DMS53 treated with DMSO at 0.1 percent for 48 hours (cell line): Measurements from ENCODE around the gene TGFBR3.
"Not testable (repeated sequence)": the region's sequence is repeated elsewhere in the genome, so short reads cannot be mapped to it uniquely, and the experiment has no call there.

Experiments used
- DNase-seq: peaks from one replicate; lab custom pipeline; 2025; ENCODE audit not compliant: unreplicated experiment; lab: John Stamatoyannopoulos, UW

Gene TGFBR3

DNA sequence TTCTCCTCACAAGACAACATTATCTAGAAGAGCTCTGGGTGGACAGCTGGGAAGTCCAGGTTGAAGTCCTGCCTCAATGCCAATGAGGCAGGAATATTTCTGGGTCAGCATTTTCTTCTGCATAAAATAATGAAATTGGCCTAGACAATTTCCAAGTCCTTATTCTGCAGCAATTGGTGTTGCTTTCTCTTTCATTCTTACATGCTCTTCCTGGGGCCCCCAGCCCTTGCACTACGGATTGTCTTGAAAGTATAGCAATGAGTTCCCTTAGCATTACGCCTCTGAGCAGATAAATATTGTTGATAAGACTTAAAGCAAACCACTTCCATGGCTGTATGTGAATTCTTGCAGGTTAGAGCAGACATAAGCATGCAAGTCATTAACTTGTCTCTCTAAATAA, 188.5 kb downstream of the TGFBR3 start:
- DNase-seq, result no peak

DNA sequence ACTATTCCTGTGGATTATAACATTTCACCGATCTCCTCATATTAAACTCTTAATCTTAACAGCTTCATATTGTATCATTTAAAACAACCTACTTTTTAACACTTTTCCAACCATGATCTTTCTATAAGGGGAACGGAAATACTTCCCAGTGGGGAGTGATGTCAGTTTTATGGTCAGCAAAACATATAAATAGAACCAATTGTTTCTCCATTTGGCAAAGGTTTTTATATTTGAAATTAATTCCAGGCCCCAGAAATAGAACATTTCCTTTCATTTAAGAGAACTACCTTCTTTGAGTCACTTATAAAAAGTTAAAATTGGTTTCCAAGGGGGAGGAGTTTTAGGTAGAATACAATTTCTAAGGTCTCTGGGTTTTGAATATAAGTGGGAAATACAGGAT, 189.6 kb downstream of the TGFBR3 start:
- DNase-seq, result no peak

DNA sequence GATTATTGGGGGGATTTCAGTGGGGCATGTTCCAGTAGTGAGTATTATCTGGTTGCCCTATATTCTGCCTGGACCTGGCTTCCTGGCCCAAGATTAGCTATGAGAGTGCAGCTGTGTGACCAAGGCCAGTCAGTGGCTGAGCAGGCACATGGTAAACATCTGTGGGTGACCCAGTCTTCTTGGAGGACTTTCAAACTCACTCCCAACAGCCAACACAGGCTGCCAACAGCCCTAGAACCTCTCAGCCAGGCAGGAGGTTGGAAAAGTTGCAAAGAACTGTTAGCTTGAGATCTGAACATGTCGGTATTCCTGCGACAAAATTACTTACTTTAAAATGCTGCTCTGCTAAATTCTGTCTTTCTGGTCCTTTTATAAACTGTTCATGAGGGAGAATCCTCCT, 192.4 kb downstream of the TGFBR3 start:
- no peak for DNase-seq

DNA sequence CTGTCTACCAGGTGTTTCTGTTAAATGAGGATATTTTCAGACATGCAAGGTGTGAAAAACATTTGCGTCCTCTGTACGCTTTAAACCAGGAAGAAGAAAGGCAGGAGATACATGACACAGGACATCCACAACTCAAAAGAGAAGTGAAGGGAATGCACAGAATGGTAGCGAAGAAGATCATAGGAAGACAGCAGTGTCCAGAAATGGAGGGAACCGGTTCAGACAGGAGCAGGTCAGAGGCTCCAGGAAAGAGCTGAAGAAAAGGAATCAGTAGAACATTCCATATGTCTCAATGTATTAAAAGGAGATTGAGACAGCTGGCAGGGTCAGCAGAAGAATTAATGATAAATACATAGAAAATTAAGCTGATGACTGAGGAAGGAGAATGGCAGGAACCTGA, 194.4 kb downstream of the TGFBR3 start:
- no peak for DNase-seq

DNA sequence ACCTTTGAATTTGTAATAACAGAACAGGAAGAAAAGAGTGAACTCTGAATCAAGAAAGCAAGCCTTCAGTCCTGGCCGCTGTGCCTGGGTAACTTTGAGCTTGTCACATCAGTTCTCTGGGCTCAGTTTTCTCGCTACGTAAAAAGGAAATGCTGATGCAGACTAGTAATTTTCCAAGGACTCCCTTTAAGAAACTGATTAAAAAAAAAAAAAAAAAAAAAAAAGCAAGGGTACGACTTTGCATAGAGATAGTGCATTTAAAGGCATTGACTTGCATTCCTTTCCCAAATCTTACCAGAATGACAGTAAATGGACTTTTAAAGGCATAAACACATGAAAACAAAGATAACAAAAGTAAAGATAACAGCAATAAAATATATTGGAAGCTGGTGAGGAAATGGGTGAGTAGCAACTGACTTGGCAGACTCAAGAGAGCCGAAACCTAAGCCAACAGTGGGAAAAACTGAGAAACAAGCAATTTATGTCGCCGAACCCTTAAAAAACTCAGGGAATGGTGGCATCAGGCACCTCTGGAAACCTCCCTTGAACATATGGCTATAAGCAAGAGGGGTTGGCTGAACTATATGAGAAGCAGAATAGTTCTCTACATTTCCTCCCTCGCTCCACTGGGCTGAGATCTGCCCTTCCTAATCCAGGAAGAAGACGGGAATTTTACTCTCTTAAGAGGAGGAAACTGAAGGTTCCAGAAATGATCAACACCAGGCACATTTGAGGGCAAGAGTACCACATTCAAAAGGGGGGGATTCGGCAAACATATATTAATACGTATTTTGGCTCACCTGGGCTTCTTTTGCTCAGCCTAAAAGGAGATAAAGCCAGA, 196.1 kb downstream of the TGFBR3 start:
- DNase-seq, result no peak

DNA sequence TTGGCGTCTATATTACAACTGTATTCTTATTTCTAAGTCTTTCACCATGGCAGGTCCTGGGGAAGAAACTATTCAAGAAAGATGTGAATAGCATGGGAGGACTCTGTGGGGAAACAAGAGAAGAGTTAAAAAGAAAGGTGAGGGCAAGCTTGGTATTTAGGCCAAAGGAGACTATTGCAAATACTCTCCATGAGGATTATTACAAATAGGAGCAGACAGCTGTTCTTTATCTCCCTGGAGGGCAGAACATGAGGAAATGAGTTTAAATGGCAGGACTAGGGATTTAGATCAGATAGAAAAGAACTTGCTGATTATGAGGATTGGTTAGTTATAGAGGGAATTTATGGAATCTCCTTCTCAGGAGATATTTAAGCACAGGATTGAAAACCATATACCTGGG, 198.5 kb downstream of the TGFBR3 start:
- no peak for DNase-seq

DNA sequence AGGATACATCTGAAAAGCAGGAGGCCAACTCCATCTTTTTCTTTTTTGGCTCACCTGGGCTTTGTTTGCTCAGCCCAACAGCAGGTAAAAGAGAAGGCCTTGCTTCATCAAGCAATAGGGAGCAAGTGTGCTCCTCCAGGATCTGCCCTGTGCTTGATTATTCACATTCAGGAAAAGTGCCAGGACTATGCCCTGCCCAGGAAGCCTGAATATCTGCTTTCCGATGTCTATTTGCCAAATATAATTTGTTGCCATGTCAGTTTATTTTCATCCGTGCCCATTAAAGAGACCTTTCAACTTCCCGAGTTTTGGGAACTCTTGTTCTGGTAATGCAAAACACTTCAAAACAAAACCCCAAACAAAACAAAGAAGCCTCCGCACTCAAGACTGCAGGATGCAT, 200.0 kb downstream of the TGFBR3 start:
- no peak for DNase-seq

DNA sequence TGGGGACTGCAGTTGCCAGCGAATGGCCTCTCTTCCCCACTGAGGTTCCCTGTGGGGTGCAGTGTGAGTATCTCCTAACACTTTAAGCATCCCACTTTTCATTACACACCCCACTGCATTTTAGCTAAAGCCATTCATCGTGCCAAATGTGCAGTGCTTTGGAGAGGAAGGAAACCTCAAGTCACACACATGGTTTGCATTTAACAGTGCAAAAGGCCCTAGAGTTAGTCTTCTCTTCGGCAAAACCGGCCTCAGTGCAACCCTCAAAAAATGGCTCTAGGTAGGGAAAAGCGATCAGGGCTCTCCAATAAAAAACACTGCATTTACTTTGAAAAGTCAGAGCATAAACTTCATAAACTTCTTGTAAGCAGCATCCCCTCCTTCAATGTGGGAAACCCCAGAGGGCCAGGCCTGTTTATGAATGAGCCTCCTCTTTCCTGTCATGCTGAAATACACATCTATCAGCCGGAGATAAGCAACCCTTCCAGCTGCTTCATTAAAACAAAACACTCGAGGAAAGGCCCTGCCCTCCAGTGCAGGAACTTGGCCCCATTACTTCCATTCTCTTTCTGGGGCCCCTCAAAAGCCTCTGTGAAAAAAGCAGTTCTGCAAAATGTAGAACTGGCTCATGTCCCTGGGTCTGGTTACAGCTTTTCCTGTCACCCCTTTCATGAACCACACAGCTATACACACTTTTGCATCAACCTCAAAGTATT, 201.3 kb downstream of the TGFBR3 start:
- no peak for DNase-seq

DNA sequence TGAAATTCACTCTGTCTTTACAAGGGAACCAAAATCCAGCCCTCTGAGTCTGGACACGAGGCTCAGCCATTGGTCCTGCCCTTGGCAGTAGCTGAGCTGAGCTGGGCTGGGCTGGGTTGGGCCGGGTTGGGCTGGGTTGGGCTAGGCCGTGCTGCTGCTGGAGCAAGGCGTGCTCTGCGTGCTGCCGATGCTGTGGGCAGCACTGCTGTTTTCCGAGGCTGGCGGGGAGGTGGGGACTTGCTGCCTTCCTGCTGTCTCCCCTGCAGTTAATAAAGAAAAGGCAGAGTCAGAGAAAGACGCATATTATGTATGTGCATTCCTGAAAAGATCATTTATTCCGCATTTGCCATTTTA, 202.4 kb downstream of the TGFBR3 start:
- DNase-seq, result no peak

DNA sequence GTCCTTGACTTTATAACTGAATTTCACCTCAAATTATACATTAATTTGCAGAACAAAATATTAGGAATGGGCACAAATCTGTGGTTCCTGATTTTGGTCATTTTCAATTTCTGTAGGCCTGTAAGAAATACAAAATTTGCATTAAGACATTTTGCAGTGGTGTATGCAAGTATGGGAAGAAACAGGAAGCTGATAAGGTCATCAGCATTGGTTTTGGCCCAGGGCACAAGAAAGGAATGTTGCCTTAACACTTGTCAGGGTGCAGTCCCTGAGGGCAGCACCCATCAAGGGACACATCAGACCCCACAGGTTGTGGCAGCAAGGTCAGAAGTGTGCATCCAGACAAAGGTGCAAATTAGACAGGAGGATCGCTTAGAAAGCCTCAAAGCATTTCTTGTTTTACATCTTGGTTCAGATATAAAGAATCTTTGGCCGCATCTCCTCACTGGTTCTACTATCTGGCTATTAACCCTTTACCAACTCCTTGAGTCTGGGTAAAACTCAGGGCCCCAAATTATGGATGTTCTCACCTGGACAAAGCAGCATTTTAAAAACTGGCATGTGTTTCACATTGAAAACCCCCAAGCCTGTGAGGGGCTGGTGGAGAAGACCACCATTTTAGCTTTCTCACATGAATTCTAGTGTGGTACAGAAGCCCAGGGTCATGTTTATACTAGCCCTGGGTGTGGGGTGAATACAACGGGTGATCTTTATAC, 202.9 kb downstream of the TGFBR3 start:
- DNase-seq, result no peak

DNA sequence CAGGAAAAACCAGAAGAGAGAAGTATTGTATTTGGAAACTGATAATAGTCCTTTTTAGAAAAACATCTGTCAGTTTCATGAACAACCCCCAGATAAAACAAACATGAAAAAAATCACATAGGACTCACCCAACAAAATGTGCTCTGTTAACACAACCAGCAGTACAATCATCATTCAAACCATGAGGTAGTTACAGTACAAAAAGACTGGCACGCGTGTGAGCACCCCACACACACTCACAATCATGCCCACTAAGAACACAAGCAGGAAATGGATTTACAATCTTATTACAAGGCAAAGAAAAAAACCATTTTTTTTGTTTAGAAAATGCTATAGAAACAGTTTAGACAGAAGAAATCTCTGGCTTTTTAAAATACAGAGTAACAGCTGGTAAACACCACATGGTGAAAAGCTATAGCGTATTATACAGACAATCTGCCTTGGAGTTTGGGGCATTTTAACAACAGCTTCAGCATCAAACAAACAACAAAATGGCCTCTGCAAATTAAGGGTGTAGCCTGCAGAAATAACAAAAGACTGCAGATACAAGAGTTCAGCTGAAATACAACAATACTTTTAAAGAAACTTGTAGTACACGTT, 205.3 kb downstream of the TGFBR3 start:
- no peak for DNase-seq

DNA sequence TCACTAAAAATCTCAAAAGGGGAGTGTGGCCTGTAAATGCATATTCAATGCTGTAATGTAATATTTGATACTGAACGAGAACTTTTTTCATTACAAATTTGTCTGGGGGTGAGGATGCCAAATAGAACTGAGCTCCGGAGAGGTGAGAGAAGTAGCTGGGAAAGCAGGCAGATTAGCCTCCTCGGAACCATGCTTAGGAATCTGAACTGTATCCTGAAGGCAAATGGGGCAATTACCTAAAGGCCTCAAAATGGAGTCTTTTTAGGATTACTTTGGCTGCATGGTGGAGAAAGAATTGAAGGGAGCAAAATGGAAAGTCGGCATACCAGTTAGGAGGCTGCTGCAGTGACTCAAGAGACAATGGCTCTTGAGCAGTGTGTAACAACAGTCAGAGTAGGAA, 206.5 kb downstream of the TGFBR3 start:
- no peak for DNase-seq

DNA sequence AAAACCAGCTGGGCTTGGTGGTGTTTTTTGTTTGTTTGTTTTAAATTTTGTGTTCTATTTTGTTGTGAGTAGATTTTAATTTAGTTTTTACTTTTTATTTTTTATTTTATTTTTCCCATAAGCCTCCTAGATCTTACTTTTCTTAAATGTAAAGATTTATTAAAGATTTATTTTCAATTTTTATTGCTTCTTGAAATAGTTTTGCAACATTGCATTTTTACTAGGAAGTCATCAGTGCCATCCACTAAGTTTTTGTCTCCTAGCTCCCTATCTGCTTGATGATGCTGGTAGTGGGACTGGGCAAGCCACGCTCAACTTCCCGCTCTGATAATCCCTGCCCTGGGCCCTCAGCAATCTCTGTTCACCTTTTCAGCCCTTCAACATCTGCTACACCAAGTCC, 209.9 kb downstream of the TGFBR3 start:
- DNase-seq, result no peak

DNA sequence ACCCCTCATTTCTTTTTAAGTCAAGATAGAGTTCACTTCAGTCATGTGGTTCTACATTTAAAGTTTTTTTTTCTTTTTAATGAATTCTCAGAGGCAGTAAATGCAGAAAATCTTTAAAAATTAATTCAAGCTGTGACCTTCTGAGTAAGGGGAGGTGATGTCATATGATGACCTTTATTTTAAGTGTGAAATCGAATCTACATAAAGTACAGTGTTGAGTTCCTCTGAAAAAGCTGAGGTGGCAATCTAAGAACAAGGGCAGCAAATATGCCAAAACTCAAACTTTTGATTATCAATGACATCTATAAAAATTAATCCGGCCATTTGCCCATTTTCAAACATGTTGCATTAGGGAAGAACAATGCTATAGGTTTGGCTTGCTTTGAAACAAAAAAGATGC, 211.8 kb downstream of the TGFBR3 start:
- DNase-seq, result no peak

DNA sequence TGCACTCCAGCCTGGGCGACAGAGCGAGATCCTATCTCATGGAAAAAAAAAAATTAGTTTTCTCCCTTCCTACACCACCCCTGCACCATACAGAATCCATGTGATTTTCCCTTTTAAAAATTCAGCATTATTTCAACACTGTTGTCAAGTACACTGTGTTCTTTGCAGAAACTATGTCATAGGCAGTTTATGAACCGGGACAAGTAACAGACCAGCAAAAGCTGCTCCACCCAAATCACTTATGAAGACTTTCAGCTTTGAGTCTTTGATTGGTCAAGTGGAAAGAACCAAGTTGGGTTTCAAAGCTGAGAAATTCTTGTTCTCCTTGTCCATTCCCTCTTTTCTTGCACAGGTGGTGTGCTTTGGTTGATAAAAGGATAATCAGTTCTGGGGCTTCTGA, 212.3 kb downstream of the TGFBR3 start:
- DNase-seq, result no peak

DNA sequence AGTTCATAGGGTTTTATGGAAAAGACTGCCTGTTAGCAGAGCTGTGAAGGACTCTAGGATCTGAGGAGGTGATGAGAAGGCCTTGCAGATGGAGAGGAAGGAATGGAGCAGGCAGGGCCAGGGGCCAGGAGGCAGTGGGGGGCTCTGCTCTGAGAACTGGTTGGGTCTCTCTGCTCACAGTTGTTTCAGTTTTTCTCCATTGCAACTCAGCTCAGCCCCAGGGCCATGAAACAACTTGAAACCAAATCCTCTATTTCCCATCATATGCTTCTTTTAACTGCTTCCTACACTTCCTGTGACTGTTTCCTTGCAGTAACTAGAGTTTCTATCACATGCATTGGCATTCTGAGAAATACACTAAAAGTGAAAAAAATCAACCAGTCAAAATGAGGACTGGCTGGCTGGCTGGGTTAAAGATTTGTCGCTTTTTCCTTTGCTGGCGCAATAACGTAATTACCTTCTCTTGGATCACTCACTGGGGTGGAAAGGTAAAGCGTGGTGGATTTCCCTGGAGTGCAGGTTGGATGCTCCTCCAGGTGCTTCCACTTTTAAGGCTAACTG, 213.3 kb downstream of the TGFBR3 start:
- DNase-seq, result no peak

DNA sequence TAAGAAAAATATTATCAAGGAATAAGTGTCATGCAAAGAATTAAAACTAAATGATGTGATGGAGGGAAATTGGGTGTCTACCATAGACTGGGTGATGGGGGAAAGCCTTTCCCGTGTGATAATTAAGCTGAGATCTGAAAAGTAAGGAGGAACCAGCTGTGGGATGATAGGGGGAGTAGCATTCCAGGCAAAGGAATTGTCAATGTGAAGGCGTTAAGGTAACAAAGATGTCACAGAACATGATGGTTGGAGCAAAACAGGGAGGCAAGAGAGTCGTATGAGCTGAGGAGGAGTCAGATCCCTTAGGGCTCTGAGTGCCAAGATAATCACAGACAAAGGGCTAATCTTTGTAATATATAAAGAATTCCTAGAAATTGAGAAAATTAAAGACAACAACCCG, 215.2 kb downstream of the TGFBR3 start:
- DNase-seq, result no peak

DNA sequence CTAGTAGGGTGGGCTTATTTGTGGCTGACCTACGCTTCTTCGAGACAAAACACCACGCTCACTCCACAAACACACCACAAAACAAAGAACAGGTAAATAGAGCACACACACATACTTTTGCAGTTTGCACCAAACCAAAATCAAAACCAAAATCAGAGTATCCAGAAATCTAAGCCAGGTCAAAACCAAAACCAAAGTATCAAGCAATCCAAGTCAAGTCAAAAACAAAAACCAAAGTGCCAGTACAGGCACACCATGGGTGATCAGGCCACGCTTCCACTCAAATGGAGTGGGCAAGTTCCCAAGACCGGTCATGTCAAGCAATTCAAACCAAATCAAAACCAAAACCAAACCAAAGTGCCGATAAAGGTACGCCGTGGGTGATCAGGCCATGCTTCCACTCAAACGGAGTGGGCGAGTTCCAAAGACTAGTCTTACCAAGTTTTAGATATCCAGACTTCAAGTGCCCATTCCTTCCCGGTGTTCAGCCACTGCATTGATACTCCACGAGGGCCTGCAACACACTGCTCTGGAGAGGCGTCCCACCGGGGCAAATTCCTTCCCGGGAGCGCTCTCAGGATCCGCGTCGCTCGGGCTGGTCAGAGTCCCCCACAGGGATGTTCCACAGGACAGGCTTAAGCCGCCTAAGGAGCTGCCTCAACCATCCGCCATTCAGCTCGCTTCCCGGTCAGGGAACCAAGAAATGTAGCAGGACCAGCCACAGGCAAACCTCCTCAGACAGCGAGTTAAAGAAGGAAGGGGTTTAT, 216.2 kb downstream of the TGFBR3 start:
- DNase-seq, result no peak

DNA sequence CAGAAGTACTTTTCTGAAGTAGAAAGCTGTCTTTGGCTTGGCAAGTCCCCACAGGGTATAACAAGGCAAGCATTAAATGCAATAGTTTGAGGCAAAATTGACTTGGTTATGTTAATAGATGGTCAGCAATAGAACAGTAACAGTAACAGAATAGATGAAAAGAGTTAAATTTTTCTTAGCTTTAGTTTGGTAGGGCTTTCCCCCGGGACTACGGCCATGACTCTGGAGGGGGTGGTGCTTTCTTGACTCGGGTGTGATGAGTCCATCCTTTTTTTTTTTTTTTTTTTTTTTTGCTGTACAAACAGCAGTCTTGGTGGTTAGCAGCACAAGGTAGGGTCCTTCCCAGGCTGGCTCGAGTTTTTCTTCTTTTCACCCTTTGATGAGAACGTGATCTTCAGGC, 219.3 kb downstream of the TGFBR3 start:
- not testable (repeated sequence) for DNase-seq

DNA sequence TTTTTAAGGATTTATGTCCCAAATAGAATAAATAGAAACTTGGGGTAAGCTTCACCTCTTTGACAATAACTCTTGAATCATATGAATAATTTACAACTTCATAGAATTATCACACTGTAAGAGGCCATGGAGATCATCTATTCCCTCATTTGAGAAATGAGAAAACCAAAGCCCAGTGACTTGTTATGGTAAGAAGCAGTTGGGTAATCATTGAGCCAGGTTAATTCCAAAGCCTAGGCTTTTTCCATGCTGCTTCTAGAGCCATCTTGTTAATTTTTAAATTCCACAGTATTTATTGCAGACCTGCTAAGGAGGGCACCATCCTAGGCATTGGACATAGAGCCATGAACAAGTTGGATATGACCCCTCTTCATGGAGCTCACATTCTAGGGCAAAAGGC, 224.8 kb downstream of the TGFBR3 start:
- no peak for DNase-seq

DNA sequence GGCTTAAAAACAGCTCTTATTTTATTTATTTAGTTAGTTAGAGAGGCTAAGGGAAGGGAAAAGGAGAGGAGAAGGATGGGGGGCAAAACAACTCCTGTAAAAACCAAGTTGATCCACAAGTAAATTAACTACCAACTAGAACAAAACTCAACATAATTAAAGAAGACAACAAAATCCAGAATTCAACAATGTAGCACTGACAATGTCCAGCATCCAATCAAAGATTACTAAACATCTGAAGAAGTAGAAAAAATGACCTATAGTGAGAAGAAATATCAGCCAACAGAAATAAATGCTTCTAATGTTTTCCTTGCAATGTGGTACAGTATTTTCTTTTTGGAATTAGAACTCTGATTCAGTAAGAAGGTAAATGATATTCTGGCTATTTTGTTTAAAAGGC, 225.2 kb downstream of the TGFBR3 start:
- no peak for DNase-seq
